HUES48 (cell line): ENCODE results near the gene TMEM86A.

Source experiments
- H3K27ac ChIP-seq: one replicate; pipeline ENCODE4 v1.7.0; 2013; ENCODE audit warnings: low read depth, low read length, inconsistent platforms
- H3K27me3 ChIP-seq: 2 replicates; pipeline ENCODE4 v1.6.1; 2013; ENCODE audit warnings: mild to moderate bottlenecking, low read length; ENCODE audit not compliant: control insufficient read depth, insufficient read depth
- H3K36me3 ChIP-seq: 2 replicates; pipeline ENCODE4 v1.6.1; 2013; ENCODE audit warnings: low read length; ENCODE audit not compliant: control insufficient read depth, insufficient read depth
- H3K4me1 ChIP-seq: 2 replicates; pipeline ENCODE4 v1.6.1; 2013; ENCODE audit warnings: mild to moderate bottlenecking, low read length; ENCODE audit not compliant: control insufficient read depth, insufficient read depth
- H3K4me3 ChIP-seq: 2 replicates; pipeline ENCODE4 v1.5.1; 2013; ENCODE audit warnings: mild to moderate bottlenecking, low read depth, low read length
- H3K9ac ChIP-seq: 2 replicates; pipeline ENCODE4 v1.6.1; 2013; ENCODE audit warnings: mild to moderate bottlenecking, low read depth, low read length, moderate library complexity
- H3K9me3 ChIP-seq: 2 replicates; pipeline ENCODE4 v1.6.1; 2013; ENCODE audit warnings: low read length; ENCODE audit not compliant: control insufficient read depth, insufficient read depth

Gene TMEM86A

GRCh38 chr11:18728658-18729057 lies 30.1 kb downstream of the TMEM86A start:
- Histone ChIP-seq H3K9ac (no peak overlapping the region), H3K4me3 (no peak overlapping the region), H3K27me3 (no peaks in the 10 kb centered on the region), H3K9me3 (no peaks in the 10 kb centered on the region), H3K27ac (no peak overlapping the region), H3K4me1 (peaks cover 14% of the 10 kb centered on the region), H3K36me3 (no peaks in the 10 kb centered on the region)

- H3K4me1 ChIP-seq = peaks cover 14% of the 10 kb centered on the region
- no peaks in the 10 kb centered on the region for H3K36me3 ChIP-seq
- no peak overlapping the region for H3K27ac ChIP-seq
- H3K9ac ChIP-seq = no peak overlapping the region
- H3K27me3 ChIP-seq = no peaks in the 10 kb centered on the region
- H3K9me3 ChIP-seq = no peaks in the 10 kb centered on the region
- no peak overlapping the region for H3K4me3 ChIP-seq
Observed at GRCh38 chr11:18729426-18729825, 30.8 kb downstream of the TMEM86A start.

- H3K27me3 ChIP-seq = no peaks in the 10 kb centered on the region
- H3K9me3 ChIP-seq = no peaks in the 10 kb centered on the region
- no peak overlapping the region for H3K4me3 ChIP-seq
- H3K9ac ChIP-seq = no peak overlapping the region
- H3K36me3 ChIP-seq = no peaks in the 10 kb centered on the region
- no peak overlapping the region for H3K27ac ChIP-seq
- H3K4me1 ChIP-seq = peaks cover 14% of the 10 kb centered on the region
Observed at GRCh38 chr11:18730020-18730419, 31.4 kb downstream of the TMEM86A start.

DNA sequence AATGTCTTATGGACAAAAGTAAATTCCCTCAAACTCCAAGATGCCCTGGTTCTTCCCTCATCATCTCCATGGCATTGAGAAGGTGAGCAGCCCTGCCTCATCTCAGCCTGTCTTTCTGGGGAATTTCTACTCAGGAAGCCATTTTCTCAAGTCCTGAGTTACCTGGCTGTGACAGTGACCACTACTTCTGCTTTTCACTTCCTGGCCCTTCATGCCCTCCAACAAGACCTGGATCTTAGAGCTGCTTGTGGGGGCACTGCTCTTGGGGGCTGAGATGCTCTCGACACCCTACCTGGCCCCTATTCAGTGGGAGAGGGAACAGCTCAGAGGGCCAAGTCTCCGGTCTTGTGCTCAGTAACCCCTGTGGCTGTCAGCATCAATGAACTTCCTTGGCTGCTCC lies 32.9 kb downstream of the TMEM86A start:
- Histone ChIP-seq H3K9ac (no peak overlapping the region), H3K4me3 (no peak overlapping the region), H3K9me3 (no peaks in the 10 kb centered on the region), H3K27me3 (no peaks in the 10 kb centered on the region), H3K36me3 (no peaks in the 10 kb centered on the region), H3K4me1 (peaks cover 8% of the 10 kb centered on the region; the same call in 1 of the 2 replicates), H3K27ac (no peak overlapping the region)

- Histone ChIP-seq H3K9me3 (no peaks in the 10 kb centered on the region), H3K9ac (no peak overlapping the region)
Observed at GRCh38 chr11:18731949-18732821, 33.6 kb downstream of the TMEM86A start.

GRCh38 chr11:18733202-18733601 lies 34.6 kb downstream of the TMEM86A start:
- Histone ChIP-seq H3K4me3 (no peak overlapping the region), H3K4me1 (no peaks in the 10 kb centered on the region), H3K9me3 (no peaks in the 10 kb centered on the region), H3K9ac (no peak overlapping the region), H3K27me3 (no peaks in the 10 kb centered on the region), H3K36me3 (no peaks in the 10 kb centered on the region), H3K27ac (no peak overlapping the region)

More at GRCh38 chr11:18731949-18732821, 33.6 kb downstream of the TMEM86A start:
- Histone ChIP-seq H3K27me3 (no peaks in the 10 kb centered on the region), H3K4me3 (no peak overlapping the region), H3K36me3 (no peaks in the 10 kb centered on the region), H3K4me1 (0 out of 2 replicates have a peak, but pooled peaks cover 6% of the 10 kb centered on the region), H3K27ac (no peak overlapping the region)

- no peaks in the 10 kb centered on the region for H3K36me3 ChIP-seq
- no peak overlapping the region for H3K4me3 ChIP-seq
- H3K27ac ChIP-seq = no peak overlapping the region
- no peak overlapping the region for H3K9ac ChIP-seq
- H3K4me1 ChIP-seq = no peaks in the 10 kb centered on the region
- H3K27me3 ChIP-seq = no peaks in the 10 kb centered on the region
- no peaks in the 10 kb centered on the region for H3K9me3 ChIP-seq
Observed at GRCh38 chr11:18736590-18737148, 38.1 kb downstream of the TMEM86A start.

- Histone ChIP-seq H3K4me3 (no peak overlapping the region), H3K9ac (no peak overlapping the region), H3K27me3 (no peaks in the 10 kb centered on the region), H3K4me1 (no peaks in the 10 kb centered on the region), H3K9me3 (no peaks in the 10 kb centered on the region), H3K36me3 (no peaks in the 10 kb centered on the region), H3K27ac (no peak overlapping the region)
Observed at GRCh38 chr11:18737642-18738041, 39.1 kb downstream of the TMEM86A start.

GRCh38 chr11:18739685-18740084 lies 41.1 kb downstream of the TMEM86A start:
- no peaks in the 10 kb centered on the region for H3K4me1 ChIP-seq
- no peak overlapping the region for H3K27ac ChIP-seq
- no peaks in the 10 kb centered on the region for H3K9me3 ChIP-seq
- no peaks in the 10 kb centered on the region for H3K36me3 ChIP-seq
- H3K9ac ChIP-seq = no peak overlapping the region
- no peak overlapping the region for H3K4me3 ChIP-seq
- no peaks in the 10 kb centered on the region for H3K27me3 ChIP-seq

- H3K4me3 ChIP-seq = no peak overlapping the region
- no peaks in the 10 kb centered on the region for H3K27me3 ChIP-seq
- H3K9ac ChIP-seq = no peak overlapping the region
- no peaks in the 10 kb centered on the region for H3K4me1 ChIP-seq
- no peaks in the 10 kb centered on the region for H3K36me3 ChIP-seq
- no peak overlapping the region for H3K27ac ChIP-seq
- no peaks in the 10 kb centered on the region for H3K9me3 ChIP-seq
Observed at GRCh38 chr11:18741783-18742182, 43.2 kb downstream of the TMEM86A start.

DNA sequence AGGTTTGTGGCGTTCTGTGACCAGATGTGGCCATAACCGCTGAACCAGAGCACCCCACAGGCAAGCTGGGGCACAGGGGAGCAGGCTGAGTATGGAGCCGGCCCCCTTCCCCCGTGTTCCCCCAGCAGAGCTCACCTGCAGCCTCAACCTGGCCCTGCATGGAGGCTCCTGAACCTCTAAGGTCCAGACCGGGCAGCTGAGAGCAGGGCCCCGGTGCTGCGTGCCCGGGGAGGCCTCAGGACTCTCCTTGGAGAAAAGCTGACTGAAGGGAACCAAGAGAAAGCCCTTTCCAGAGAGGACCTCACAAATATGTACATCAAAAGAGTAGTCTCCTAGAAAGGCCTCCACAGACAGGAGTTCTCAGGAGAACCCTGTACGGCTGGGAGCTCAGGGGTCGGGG lies 44.8 kb downstream of the TMEM86A start:
- no peaks in the 10 kb centered on the region for H3K27me3 ChIP-seq
- no peaks in the 10 kb centered on the region for H3K36me3 ChIP-seq
- H3K27ac ChIP-seq = no peak overlapping the region
- H3K9ac ChIP-seq = no peak overlapping the region
- H3K9me3 ChIP-seq = no peaks in the 10 kb centered on the region
- no peaks in the 10 kb centered on the region for H3K4me1 ChIP-seq
- no peak overlapping the region for H3K4me3 ChIP-seq
